Neural cell (in vitro differentiated cells): ENCODE results near the gene NPS.

Source experiments
- POLR2AphosphoS5 ChIP-seq: IDR thresholded peaks from 2 replicates; pipeline ENCODE4 v1.6.1; 2012
- TF ChIP-seq, protein P1 (sequence below): fragments of 450-650 bp; IDR thresholded peaks from 2 replicates; pipeline ENCODE4 v1.5.1; 2014; ENCODE audit warnings: antibody characterized with exemption, mild to moderate bottlenecking, moderate library complexity; ENCODE audit not compliant: poor library complexity, severe bottlenecking

DNA sequence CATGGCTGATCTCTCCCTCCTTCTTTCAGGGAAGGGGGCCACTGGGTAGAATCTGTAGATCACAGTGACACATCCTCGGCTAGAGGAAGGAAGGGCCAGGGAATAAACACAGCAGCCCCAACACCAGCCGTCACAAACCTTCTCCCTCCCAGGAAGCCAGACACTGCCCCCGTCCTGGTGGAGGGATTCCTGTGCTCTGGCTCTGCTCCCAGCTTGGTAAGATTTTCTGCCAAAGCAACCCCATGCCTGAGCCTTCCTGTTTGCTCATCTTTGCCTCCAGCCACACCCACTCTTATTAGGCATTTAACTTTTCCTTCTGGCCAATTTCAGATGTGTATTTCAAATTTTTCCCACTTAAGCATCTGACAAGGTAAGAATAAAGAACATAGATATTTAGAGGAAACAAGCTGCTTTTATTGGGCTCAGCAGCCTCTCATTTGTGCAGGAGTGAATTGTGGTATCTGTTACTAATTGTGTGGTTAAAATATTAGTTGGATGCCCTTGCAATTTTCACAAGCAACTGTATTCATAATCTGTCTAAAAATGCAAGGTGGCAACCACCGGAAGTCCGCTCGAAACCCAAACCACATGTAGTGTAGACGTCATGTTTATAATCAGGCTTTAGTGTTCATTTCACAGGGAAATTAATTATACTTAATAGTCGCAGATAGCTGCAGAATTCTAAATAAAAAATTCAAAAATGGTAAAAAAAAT is 13.2 kb upstream of the NPS start:
- TF ChIP-seq, protein P1, sequence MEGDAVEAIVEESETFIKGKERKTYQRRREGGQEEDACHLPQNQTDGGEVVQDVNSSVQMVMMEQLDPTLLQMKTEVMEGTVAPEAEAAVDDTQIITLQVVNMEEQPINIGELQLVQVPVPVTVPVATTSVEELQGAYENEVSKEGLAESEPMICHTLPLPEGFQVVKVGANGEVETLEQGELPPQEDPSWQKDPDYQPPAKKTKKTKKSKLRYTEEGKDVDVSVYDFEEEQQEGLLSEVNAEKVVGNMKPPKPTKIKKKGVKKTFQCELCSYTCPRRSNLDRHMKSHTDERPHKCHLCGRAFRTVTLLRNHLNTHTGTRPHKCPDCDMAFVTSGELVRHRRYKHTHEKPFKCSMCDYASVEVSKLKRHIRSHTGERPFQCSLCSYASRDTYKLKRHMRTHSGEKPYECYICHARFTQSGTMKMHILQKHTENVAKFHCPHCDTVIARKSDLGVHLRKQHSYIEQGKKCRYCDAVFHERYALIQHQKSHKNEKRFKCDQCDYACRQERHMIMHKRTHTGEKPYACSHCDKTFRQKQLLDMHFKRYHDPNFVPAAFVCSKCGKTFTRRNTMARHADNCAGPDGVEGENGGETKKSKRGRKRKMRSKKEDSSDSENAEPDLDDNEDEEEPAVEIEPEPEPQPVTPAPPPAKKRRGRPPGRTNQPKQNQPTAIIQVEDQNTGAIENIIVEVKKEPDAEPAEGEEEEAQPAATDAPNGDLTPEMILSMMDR, result no peak
- TF ChIP-seq POLR2AphosphoS5, result no peak
